HG02763 (cell line): ENCODE measurements around the gene ALPK1.
"Not testable (repeated sequence)": the region's sequence is repeated elsewhere in the genome, so short reads cannot be mapped to it uniquely, and the experiment has no call there.

ENCODE experiments used
- ATAC-seq: cut with Tn5 transposase; IDR thresholded peaks from one replicate; pipeline ENCODE4 v1.9.1; 2021; ENCODE audit warnings: mild to moderate bottlenecking, moderate library complexity; ENCODE audit not compliant: unreplicated experiment

The ALPK1 gene

GRCh38 chr4:112296949-112297880, at the start of gene ALPK1:
Gene ALPK1, plus strand, starts transcription at chr4:112297369.
- peak; percentile 80 for ATAC-seq

GRCh38 chr4:112251019-112251643, 46.0 kb upstream of the ALPK1 start:
- ATAC-seq: no peak

DNA sequence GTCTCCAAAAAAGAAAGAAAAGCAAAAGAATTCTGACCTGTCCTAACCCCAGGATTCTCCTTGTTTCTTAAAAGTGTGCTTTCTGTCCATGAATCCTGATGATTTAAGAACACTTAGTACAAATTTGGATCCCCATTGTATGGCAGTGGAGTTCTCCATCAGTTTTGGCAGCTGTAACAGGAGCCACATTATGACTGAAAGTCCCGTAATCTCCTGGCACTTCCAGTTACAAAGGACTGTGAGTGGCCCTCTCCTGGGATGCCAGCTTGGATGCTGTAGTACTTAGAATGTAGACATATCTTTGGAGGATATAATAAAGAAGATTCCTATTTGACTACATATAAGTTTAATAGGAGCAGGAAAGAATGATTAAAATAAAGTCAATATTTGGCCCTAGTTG, 44.9 kb upstream of the ALPK1 start:
- no peak for ATAC-seq

GRCh38 chr4:112253382-112254000, 43.7 kb upstream of the ALPK1 start:
- peak; percentile 66 for ATAC-seq

DNA sequence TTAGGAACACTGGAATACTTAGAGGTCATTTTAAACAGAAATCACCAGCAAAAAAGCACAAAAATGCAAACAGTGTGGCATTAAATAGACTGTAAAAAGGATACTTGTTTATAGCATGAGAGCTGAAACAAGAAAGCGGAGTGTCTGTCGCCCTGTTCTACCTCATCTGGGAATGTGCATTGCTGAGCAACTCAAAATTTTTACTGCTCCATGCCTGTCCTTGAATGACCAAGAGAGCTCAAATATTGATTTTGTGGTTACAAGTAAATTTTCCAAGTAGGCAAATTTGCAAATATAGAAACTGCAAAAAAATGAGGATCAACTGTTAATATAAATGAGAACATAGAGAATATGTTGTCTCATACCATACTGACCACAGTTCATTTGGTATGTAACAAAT, 40.1 kb upstream of the ALPK1 start:
- no peak for ATAC-seq

GRCh38 chr4:112266823-112267222, 30.3 kb upstream of the ALPK1 start:
- no peak for ATAC-seq

- no peak for ATAC-seq
Measured at GRCh38 chr4:112270051-112270450, 27.1 kb upstream of the ALPK1 start.

DNA sequence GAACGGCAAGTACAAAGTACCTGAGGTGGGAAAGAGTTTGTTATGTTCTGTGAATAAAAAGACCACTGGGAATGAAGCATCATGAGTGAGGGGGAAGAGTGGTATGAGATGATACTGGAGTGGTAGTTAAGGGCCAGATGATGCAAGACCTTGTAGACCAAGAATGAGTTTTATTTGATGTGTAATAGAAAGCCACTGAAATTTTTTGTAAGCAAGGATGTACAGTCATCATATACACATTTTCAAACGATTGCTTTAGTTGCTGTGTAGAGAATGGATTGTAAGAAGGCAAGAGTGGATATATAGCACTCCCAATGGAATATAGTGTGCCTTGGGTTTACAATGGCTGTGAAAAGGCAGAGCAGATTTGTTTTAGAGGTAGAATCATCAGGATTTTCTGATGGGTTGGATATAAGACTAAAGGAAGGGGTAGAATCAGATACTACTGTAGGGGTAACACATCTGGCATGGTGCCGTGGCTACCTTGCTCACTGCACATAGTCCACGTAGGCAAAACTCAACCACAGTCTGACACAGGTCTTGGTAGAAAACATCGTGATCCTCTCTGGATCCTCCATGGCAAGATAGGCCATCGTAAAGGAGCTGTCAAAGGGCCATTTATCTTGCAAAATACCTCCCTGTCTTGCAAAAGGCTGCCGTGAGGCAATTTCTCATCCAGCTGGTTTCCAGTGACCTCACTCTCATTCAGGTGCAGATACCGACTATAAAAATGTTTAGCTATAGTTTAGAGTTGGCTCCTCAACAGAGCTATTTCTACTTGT, 26.3 kb upstream of the ALPK1 start:
- ATAC-seq: no peak

- no peak for ATAC-seq
Measured at GRCh38 chr4:112272292-112272691, 24.9 kb upstream of the ALPK1 start.

- ATAC-seq: no peak
Measured at GRCh38 chr4:112274959-112275358, 22.2 kb upstream of the ALPK1 start.

DNA sequence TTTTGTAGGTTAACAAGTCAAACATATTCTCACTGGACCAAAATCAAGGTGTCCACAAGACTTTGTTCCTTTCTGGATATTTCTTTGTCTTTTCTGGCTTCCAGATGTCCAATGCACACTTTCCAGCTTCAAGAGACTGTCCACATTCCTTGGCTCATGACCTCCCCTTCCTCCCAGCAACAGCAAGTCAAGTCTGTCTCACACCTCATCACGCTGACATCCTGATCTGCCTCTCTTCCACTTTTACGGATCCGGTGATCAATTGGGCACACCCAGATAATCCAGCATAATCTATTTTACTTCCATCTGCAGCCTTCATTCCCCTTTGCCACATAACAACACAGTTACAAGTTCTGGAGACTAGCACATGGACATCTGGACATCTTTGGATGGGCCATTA, 21.1 kb upstream of the ALPK1 start:
- ATAC-seq: no peak

GRCh38 chr4:112277220-112277619, 19.9 kb upstream of the ALPK1 start:
- no peak for ATAC-seq

GRCh38 chr4:112277705-112278448, 19.3 kb upstream of the ALPK1 start:
- no peak for ATAC-seq

DNA sequence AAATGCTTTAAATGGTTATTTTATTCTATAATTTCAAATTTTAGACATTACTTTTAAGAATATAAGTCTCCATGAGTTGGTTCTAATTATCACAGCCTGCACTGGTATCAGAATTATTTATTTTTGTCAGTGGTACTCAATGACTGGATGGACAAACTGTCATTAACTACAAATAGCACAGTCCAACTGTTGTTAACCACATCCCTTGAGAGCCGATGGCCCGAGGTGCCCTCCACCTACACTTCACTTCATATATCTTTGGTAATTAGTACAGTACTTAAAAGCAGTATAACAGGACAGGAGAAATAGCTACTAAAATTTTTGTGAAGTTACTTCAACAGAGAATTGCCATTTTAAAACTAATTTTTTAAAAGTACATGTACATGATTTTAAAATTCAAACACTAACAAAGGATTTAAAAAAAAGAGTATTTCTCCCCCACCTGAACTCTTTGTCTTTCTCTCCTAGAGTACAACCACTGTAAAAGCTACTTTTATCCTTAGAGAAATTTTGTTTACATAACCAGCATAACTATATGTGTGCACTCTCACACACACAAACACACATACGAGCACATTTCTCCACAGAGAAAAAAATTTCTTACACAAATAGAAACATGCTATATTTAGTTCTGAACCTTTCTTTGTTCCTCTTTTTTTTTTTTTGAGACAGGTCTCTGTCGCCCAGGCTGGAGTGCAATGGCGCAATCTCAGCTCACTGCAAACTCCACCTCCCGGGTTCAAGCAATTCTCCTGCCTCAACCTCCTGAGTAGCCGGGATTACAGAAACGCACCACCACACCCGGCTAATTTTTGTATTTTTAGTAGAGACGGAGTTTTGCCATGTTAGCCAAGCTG, 17.9 kb upstream of the ALPK1 start:
- ATAC-seq: peak; percentile 57

DNA sequence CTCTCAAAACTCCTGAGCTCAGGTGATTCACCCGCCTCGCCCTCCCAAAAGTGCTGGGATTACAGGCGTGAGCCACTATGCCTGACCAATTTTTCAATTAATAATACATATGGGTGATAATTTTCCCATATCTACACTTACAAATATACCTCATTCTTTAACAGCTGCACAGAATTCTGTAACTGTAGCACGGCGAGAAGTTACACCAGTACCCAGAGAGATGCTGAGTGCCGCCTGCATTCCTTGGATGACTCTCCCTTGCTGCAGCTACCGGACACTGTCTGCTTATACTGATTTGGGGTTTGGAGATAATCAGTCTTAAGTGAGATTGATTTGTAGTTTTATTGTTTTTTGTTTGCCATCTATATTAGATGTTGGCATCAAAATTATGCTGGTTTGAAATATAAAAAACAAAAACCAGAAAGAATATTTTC, 17.3 kb upstream of the ALPK1 start:
- ATAC-seq: peak; percentile 18

- no peak for ATAC-seq
Measured at GRCh38 chr4:112280386-112281056, 16.6 kb upstream of the ALPK1 start.

DNA sequence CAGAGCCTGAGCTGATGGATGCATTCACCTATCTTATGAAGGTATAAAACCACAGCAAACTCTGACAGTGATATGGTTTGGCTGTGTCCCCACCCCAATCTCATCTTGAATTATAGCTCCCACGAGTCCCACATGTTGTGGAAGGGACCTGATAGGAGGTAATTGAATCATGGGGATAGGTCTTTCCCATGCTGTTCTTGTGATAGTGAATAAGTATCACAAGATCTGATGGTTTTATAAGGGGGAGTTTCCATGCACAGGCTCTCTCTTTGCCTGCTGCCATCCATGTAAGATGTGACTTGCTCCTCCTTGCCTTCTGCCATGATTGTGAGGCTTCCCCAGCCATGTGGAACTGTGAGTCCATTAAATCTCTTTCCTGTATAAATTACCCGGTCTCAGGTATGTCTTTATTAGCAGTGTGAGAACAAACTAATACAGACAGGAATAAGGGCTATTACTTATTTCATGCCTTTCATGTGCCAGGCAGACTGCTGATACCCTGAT, 15.2 kb upstream of the ALPK1 start:
- not testable (repeated sequence) for ATAC-seq

- ATAC-seq: no peak
Measured at GRCh38 chr4:112282860-112283667, 14.1 kb upstream of the ALPK1 start.
